Natural killer cell (primary cell): ENCODE measurements around the gene CYBB. TPM values are rescaled to one million over a fixed set of nuclear protein-coding genes. Genes with fewer than 3 reads are reported as not detected.

Source experiments
- ATAC-seq, 3 donors: fragments of 150-1000 bp in 2 of 3; fragments of 200-7000 bp in 1 of 3; cut with Tn5 transposase; 1 replicate in 1 of 3; 2 replicates in 2 of 3; pipeline ENCODE4 v1.10.0; 2021; ENCODE audit warnings: mild to moderate bottlenecking in 2 of 3, moderate library complexity in 2 of 3
- DNase-seq, 2 donors: peaks; one replicate each; pipeline versions ENCODE4 v3.0.0 to v3.0.0-alpha.2; 2013 to 2021; ENCODE audit warnings: mixed read lengths in 1 of 2
- H3K27ac ChIP-seq: one replicate; pipeline ENCODE4 v1.5.1; 2013; ENCODE audit warnings: mild to moderate bottlenecking, low read length
- H3K27me3 ChIP-seq: one replicate; pipeline ENCODE4 v1.6.1; 2013; ENCODE audit warnings: low read length; ENCODE audit not compliant: control insufficient read depth, insufficient read depth
- H3K36me3 ChIP-seq: one replicate; pipeline ENCODE4 v1.6.1; 2013; ENCODE audit warnings: low read length; ENCODE audit not compliant: control insufficient read depth, insufficient read depth
- H3K4me1 ChIP-seq: one replicate; pipeline ENCODE4 v1.6.1; 2013; ENCODE audit warnings: low read length; ENCODE audit not compliant: control insufficient read depth, insufficient read depth
- H3K4me3 ChIP-seq: one replicate; pipeline ENCODE4 v1.5.1; 2013; ENCODE audit warnings: low read length
- H3K9me3 ChIP-seq: one replicate; pipeline ENCODE4 v1.6.1; 2013; ENCODE audit warnings: low read length; ENCODE audit not compliant: control insufficient read depth, insufficient read depth
- H3K27ac Mint-ChIP-seq, 2 donors: one replicate each; pipeline ENCODE4 v1.8.0; 2022; ENCODE audit warnings: mild to moderate bottlenecking in 2 of 2, mixed read lengths in 2 of 2, moderate library complexity in 1 of 2
- H3K27me3 Mint-ChIP-seq, 2 donors: one replicate each; pipeline ENCODE4 v1.8.0; 2022; ENCODE audit warnings: low read depth in 2 of 2, mixed read lengths in 2 of 2
- H3K36me3 Mint-ChIP-seq: one replicate; pipeline ENCODE4 v1.8.0; 2022; ENCODE audit warnings: mixed read lengths
- H3K4me1 Mint-ChIP-seq, 2 donors: one replicate each; pipeline ENCODE4 v1.8.0; 2022; ENCODE audit warnings: mixed read lengths in 2 of 2
- H3K4me3 Mint-ChIP-seq: one replicate; pipeline ENCODE4 v1.8.0; 2022; ENCODE audit warnings: mild to moderate bottlenecking, moderate library complexity, mixed read lengths
- H3K9me3 Mint-ChIP-seq, 2 donors: one replicate each; pipeline ENCODE4 v1.8.0; 2022; ENCODE audit warnings: mixed read lengths in 2 of 2
- WGBS: methylation state at CpG from one replicate; pipeline ENCODE4 v1.1.7; 2013; ENCODE audit warnings: missing lambda C conversion rate; ENCODE audit not compliant: insufficient coverage; 5-methylcytosine and 5-hydroxymethylcytosine counted together
- intact Hi-C: fragments of 100-400 bp; cut with micrococcal nuclease; formaldehyde crosslinking; loops from one replicate; pipeline ENCODE4 v1.14.2; 2022
- total RNA-seq, 4 donors: library from RNA; stranded (reverse); fragments of 120-200 nt in 1 of 4; gene quantifications; one replicate each; pipeline versions ENCODE4 v1.2.3 to v1.2.4, GENCODE V29; 2013 to 2022
- TF ChIP-seq, protein P1 (sequence below): fragments of 200-600 bp; IDR thresholded peaks from one replicate; pipeline ENCODE4 v1.8.0; 2022; ENCODE audit warnings: antibody characterized with exemption

CYBB gene
- total RNA-seq, 3 donors from 2014 or later (not counting 1 experiment from before 2014, with no cell fraction given): 11.3 to 25.6 (median 20.9) TPM

DNA sequence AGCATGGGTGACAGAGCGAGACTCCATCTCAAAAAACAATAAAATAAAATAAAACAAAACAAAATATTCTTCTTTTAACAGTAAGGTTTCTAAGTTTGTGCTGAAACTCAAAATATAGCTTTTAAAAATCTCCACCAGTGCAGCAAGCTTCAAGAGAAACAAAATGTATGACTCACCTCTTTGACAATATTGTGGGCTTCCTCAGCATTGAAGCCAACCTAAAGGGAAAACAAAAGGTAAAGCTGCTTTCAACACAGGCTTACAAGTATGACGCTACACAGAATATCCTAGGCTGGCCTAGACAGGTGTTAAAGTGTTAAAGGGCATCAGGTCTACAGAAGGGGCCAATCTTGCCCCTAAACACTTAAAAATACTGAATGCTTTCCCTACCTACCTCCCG is 66.3 kb downstream of the CYBB start:
- no CpG with 5 or more reads among the region's 3 CpGs for WGBS
- ATAC-seq: peak in 1 of 3 donors; percentile 16
- Histone ChIP-seq H3K9me3 (no peaks in the 10 kb centered on the region), H3K36me3 (no peaks in the 10 kb centered on the region), H3K27ac (peak overlapping the region; percentile 89), H3K4me3 (no peak overlapping the region), H3K4me1 (peaks cover 3% of the 10 kb centered on the region), H3K27me3 (no peaks in the 10 kb centered on the region)
- TF ChIP-seq, protein P1, sequence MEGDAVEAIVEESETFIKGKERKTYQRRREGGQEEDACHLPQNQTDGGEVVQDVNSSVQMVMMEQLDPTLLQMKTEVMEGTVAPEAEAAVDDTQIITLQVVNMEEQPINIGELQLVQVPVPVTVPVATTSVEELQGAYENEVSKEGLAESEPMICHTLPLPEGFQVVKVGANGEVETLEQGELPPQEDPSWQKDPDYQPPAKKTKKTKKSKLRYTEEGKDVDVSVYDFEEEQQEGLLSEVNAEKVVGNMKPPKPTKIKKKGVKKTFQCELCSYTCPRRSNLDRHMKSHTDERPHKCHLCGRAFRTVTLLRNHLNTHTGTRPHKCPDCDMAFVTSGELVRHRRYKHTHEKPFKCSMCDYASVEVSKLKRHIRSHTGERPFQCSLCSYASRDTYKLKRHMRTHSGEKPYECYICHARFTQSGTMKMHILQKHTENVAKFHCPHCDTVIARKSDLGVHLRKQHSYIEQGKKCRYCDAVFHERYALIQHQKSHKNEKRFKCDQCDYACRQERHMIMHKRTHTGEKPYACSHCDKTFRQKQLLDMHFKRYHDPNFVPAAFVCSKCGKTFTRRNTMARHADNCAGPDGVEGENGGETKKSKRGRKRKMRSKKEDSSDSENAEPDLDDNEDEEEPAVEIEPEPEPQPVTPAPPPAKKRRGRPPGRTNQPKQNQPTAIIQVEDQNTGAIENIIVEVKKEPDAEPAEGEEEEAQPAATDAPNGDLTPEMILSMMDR: no peak
- Mint-ChIP-seq H3K36me3 (no peaks in the 10 kb centered on the region), H3K27me3 (peaks cover 2 to 8% of the 10 kb centered on the region in 2 donors), H3K4me1 (no peaks in the 10 kb centered on the region), H3K4me3 (peak overlapping the region; percentile 84), H3K27ac (peak overlapping the region; percentile 84 to 90), H3K9me3 (no peaks in the 10 kb centered on the region)
- intact Hi-C loops: no loop called here
- DNase-seq: peak in 1 of 2 donors; percentile 39

GRCh38 chrX:37846558-37846933 is 66.7 kb downstream of the CYBB start:
- no peak for ATAC-seq
- H3K27ac ChIP-seq: peak overlapping the region; percentile 89
- H3K4me3 ChIP-seq: peak overlapping the region; percentile 76
- Mint-ChIP-seq H3K36me3 (no peaks in the 10 kb centered on the region), H3K9me3 (no peaks in the 10 kb centered on the region), H3K27me3 (peaks cover 2 to 8% of the 10 kb centered on the region in 2 donors), H3K4me3 (peak overlapping the region; percentile 84), H3K27ac (peak overlapping the region; percentile 84 to 90), H3K4me1 (no peaks in the 10 kb centered on the region)
- no CpG with 5 or more reads among the region's 1 CpG for WGBS
- H3K4me1 ChIP-seq: peaks cover 3% of the 10 kb centered on the region
- intact Hi-C loops: no loop called here
- TF ChIP-seq, protein P1: no peak
- no peak for DNase-seq
- no peaks in the 10 kb centered on the region for H3K27me3 ChIP-seq
- no peaks in the 10 kb centered on the region for H3K36me3 ChIP-seq
- H3K9me3 ChIP-seq: no peaks in the 10 kb centered on the region

DNA sequence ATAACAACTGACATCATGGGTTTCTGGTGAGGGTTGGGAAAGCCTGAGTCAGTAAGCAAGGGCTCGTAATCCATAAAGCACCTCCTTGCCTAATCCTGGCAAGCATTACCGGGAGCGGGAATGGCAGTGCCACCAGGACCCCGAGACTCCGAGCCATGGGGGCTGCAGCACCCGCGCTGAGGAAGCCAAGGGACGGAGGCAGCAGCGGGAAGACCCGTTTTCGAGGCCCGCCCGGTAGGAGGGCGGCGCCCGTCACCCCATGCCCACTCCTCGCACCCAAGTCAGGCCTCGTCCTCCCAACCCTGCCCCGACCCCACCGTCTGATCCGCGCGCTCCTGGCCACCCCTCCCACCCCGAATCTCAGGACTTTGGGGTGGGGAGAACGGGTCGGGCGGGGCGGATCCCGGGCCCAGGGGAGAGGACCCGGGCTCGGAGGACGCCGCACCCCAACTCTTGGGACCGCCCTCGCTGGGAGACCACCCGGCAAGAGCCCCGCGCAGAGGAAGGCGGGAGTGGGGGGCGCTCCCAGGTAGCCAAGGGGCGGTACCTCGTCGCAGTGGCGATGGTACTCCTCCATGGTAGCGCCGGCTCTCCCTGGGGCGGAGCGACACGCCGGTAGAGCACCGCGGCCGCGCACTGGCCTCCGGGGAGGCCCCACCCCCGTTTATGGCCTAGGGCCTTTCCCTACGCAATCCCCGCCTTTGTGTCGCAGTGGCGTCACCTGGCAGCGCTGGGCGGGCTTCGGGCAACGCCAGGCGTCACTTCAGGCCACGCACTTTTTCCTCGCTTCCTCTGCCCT is 67.3 kb downstream of the CYBB start, which contains the start of gene DYNLT3:
TSS of gene DYNLT3 (minus strand) at position 638 of the 799 bp plus-strand sequence. CDS start at position 577, 61 bp downstream.
- H3K4me1 ChIP-seq: peaks cover 3% of the 10 kb centered on the region
- no peaks in the 10 kb centered on the region for H3K36me3 Mint-ChIP-seq
- H3K27ac Mint-ChIP-seq: peak within 1 kb of the TSS; percentile 85 to 90
- H3K4me3 ChIP-seq: peak within 1 kb of the TSS; percentile 76
- H3K27me3 ChIP-seq: no peaks in the 10 kb centered on the region
- ATAC-seq: peak; percentile 96 to 99 (median 99)
- H3K4me3 Mint-ChIP-seq: peak within 1 kb of the TSS; percentile 84
- peak; percentile 66 to 89 for DNase-seq
- under 1% methylated on average over 55 of the region's 67 CpGs for WGBS
- peak within 1 kb of the TSS; percentile 89 for H3K27ac ChIP-seq
- peaks cover 2 to 9% of the 10 kb centered on the region in 2 donors for H3K27me3 Mint-ChIP-seq
- intact Hi-C loops: no loop called here
- no peaks in the 10 kb centered on the region for H3K4me1 Mint-ChIP-seq
- no peaks in the 10 kb centered on the region for H3K9me3 ChIP-seq
- H3K9me3 Mint-ChIP-seq: no peaks in the 10 kb centered on the region
- H3K36me3 ChIP-seq: no peaks in the 10 kb centered on the region
- TF ChIP-seq, protein P1: no peak
